NB4 (cell line): ENCODE data around the gene TCEAL1.

Experiments used
- DNase-seq: peaks from one replicate; pipeline ENCODE4 v3.0.0; 2010; ENCODE audit warnings: low read depth
- H3K4me3 ChIP-seq: one replicate; pipeline ENCODE4 v1.5.1; 2011; ENCODE audit warnings: mild to moderate bottlenecking, low read depth, low read length, moderate library complexity
- MAX ChIP-seq: IDR thresholded peaks from 2 replicates; pipeline ENCODE4 v1.6.1; 2011; ENCODE audit warnings: low read depth, low read length
- MYC ChIP-seq: IDR thresholded peaks from 2 replicates; pipeline ENCODE4 v1.6.1; 2011; ENCODE audit warnings: low read depth, low read length
- POLR2A ChIP-seq: IDR thresholded peaks from 2 replicates; pipeline ENCODE4 v1.6.1; 2011; ENCODE audit warnings: mild to moderate bottlenecking; ENCODE audit not compliant: insufficient read length; ENCODE audit errors: extremely low read depth
- TF ChIP-seq, protein P1 (sequence below): IDR thresholded peaks from one replicate; pipeline ENCODE4 v1.5.1; 2012; ENCODE audit warnings: low read depth, low read length

TCEAL1 gene

DNA sequence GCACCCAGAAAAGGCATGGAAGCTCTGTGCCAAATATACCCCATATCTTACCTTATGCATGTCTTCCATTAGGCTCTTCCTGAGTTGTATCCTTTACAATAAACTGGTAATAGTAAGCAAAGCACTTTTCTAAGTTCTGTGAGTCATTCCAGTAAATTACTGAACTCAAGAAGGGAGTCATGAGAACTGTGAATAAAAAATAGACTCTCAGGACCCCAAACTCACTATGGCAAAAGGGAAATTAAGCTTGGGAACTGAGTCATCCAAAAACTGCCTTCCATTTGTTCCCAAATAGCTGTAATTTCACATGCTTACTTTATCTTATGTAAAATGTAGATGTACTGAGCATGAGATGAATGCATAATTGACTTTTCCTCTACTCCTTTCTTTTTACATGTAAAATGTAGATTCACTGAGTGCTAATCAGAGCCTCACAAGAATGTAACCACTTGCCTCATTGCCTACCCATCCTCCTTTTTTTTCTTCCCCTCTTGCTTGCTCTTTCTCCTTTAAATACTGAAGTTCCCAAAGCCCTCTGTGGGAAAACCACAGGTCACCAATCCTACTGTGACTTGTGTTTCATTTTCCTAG, 12.9 kb upstream of the TCEAL1 start:
- no peak overlapping the region for H3K4me3 ChIP-seq
- no peak for DNase-seq
- TF ChIP-seq, protein P1, sequence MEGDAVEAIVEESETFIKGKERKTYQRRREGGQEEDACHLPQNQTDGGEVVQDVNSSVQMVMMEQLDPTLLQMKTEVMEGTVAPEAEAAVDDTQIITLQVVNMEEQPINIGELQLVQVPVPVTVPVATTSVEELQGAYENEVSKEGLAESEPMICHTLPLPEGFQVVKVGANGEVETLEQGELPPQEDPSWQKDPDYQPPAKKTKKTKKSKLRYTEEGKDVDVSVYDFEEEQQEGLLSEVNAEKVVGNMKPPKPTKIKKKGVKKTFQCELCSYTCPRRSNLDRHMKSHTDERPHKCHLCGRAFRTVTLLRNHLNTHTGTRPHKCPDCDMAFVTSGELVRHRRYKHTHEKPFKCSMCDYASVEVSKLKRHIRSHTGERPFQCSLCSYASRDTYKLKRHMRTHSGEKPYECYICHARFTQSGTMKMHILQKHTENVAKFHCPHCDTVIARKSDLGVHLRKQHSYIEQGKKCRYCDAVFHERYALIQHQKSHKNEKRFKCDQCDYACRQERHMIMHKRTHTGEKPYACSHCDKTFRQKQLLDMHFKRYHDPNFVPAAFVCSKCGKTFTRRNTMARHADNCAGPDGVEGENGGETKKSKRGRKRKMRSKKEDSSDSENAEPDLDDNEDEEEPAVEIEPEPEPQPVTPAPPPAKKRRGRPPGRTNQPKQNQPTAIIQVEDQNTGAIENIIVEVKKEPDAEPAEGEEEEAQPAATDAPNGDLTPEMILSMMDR, result no peak
- no peak for TF ChIP-seq MAX
- no peak for TF ChIP-seq POLR2A
- TF ChIP-seq MYC, result no peak

- TF ChIP-seq POLR2A (no peak), MAX (no peak), MYC (no peak)
- TF ChIP-seq, protein P1, result no peak
- DNase-seq, result no peak
- H3K4me3 ChIP-seq, result no peak overlapping the region
These were observed 12.0 kb upstream of the TCEAL1 start for GRCh38 chrX:103616676-103617186.

DNA sequence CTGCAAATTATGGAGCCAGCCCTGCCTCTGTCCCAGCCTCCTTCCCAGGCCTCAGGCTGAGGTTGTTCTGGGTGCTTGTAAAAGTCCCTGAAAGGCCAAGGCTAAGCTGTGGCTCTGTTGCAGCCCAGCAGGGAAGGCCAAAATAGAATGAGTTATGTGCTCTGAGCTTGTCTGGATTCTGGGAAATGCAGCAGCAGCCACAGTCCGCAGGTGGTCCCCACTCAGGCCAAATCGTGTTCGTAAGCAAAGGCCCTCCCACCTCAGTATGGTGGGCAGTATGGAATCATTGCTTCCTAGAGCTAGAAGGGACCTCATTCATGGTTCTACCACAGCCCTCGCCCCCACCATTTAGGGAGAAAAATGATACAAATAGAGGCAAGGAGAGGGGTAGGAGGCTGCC, 4.7 kb upstream of the TCEAL1 start:
- no peak for DNase-seq
- TF ChIP-seq MAX (no peak), POLR2A (no peak), MYC (no peak)
- TF ChIP-seq, protein P1, result no peak
- H3K4me3 ChIP-seq, result no peak overlapping the region

GRCh38 chrX:103626855-103627254, 1.9 kb upstream of the TCEAL1 start:
- no peak for DNase-seq
- TF ChIP-seq MAX, result no peak
- TF ChIP-seq, protein P1, result no peak
- no peak for TF ChIP-seq POLR2A
- TF ChIP-seq MYC, result no peak
- no peak overlapping the region for H3K4me3 ChIP-seq

DNA sequence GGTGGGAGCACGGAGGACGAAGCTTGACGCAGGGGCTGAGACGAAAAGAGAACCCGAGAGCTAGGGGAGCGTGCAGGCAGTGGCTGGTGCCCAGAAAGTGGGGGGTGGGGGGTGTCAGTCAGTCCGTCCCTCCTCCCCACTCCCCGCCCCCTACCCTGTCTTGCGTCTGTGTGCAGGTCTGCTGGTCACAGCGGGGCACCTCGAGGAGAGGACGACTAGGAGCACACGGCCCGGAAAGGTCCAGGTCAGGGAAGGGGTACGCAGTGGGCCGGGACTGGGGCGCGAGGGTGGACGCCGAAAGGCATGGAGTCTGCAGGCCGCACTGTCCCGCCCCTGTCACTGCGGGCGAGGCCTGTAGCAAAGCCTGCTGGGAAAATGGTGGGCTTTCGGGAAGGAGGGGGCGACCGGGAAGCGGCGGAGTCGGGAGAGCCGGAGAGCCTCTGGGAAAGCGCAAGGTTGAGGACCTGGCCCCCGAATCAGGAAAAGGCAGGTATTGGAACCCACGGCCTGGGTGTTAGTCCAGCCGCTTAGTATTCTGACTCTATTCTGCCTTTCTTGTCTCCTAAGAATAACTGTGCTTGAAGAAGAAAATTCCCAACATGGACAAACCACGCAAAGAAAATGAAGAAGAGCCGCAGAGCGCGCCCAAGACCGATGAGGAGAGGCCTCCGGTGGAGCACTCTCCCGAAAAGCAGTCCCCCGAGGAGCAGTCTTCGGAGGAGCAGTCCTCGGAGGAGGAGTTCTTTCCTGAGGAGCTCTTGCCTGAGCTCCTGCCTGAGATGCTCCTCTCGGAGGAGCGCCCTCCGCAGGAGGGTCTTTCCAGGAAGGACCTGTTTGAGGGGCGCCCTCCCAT, 769 bp downstream of the TCEAL1 start:
- TF ChIP-seq MYC (no peak), MAX (no peak), POLR2A (no peak)
- TF ChIP-seq, protein P1, result no peak
- peak overlapping the region; percentile 47 for H3K4me3 ChIP-seq
- DNase-seq, result peak; percentile 22
